ENCODE data around the gene SLC6A12. TPM values are rescaled to one million over a fixed set of nuclear protein-coding genes. Genes with fewer than 3 reads are reported as not detected.
A peak's percentile ranks its signal among the peaks of the same experiment; 100 is the strongest.

Gene SLC6A12
- total RNA-seq, 2 experiments from 2014 or later, result not detected

DNA sequence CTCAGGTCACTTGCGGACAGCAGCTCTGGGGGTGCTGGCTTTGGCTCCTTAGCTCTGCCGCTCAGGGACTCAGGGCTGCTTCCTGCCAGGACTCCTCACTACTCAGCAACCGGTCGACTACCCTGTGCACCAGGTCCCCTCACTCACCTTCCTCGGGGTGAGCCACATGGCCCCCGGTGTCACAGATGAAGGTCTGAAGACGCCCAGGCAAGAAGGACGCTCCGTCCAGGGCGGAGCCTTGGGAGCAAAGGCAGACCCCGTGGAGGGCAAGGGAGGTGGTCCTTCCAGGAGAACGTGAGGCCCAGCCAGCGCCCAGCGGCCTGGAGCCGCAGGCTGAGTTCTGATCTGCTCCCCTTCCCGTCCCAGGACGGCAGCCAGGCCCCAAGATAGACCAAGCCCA lies 32.0 kb downstream of the SLC6A12 start:
- Mint-ChIP-seq H3K27ac (no peak overlapping the region), H3K9me3 (no peaks in the 10 kb centered on the region), H3K27me3 (peaks cover 19% of the 10 kb centered on the region), H3K4me1 (ENCODE audit: low read depth) (no peaks in the 10 kb centered on the region), H3K36me3 (ENCODE audit: low read depth) (no peaks in the 10 kb centered on the region), H3K4me3 (no peak overlapping the region)
- Histone ChIP-seq H3K4me1 (ENCODE audit: insufficient read depth, low read length) (peaks cover 5% of the 10 kb centered on the region), H3K9me3 (ENCODE audit: control insufficient read depth in 1 of 2, insufficient read depth in 1 of 2, low read length in 2 of 2) (peaks cover 0 to 4% of the 10 kb centered on the region in 2 experiments), H3K4me3 (ENCODE audit: low read length) (no peak overlapping the region), H3K27me3 (ENCODE audit: control insufficient read depth in 1 of 2, insufficient read depth in 2 of 2, low read length in 2 of 2) (peaks cover 0 to 4% of the 10 kb centered on the region in 2 experiments), H3K27ac (ENCODE audit: low read depth in 1 of 2, low read length in 2 of 2) (no peak overlapping the region), H3K36me3 (ENCODE audit: insufficient read depth, low read length) (no peaks in the 10 kb centered on the region)
- TF ChIP-seq, protein P1, sequence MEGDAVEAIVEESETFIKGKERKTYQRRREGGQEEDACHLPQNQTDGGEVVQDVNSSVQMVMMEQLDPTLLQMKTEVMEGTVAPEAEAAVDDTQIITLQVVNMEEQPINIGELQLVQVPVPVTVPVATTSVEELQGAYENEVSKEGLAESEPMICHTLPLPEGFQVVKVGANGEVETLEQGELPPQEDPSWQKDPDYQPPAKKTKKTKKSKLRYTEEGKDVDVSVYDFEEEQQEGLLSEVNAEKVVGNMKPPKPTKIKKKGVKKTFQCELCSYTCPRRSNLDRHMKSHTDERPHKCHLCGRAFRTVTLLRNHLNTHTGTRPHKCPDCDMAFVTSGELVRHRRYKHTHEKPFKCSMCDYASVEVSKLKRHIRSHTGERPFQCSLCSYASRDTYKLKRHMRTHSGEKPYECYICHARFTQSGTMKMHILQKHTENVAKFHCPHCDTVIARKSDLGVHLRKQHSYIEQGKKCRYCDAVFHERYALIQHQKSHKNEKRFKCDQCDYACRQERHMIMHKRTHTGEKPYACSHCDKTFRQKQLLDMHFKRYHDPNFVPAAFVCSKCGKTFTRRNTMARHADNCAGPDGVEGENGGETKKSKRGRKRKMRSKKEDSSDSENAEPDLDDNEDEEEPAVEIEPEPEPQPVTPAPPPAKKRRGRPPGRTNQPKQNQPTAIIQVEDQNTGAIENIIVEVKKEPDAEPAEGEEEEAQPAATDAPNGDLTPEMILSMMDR (IDR thresholded peaks at IDR 0.05), result no peak
- ATAC-seq (ENCODE audit: poor library complexity) (no peak), DNase-seq (no peak)
- CTCF ChIA-PET, result no interaction called here
- intact Hi-C loops (cut with DNase I, micrococcal nuclease), result no loop called here
- POLR2A ChIA-PET, result no interaction called here

GRCh38 chr12:180445-180844 lies 33.5 kb downstream of the SLC6A12 start:
- peaks cover 0 to 4% of the 10 kb centered on the region in 2 experiments for H3K9me3 ChIP-seq (ENCODE audit: control insufficient read depth in 1 of 2, insufficient read depth in 1 of 2, low read length in 2 of 2)
- Mint-ChIP-seq H3K27ac (no peak overlapping the region), H3K36me3 (ENCODE audit: low read depth) (no peaks in the 10 kb centered on the region), H3K4me3 (no peak overlapping the region), H3K9me3 (no peaks in the 10 kb centered on the region), H3K4me1 (ENCODE audit: low read depth) (no peaks in the 10 kb centered on the region), H3K27me3 (peaks cover 11% of the 10 kb centered on the region)
- no peaks in the 10 kb centered on the region for H3K27me3 ChIP-seq (ENCODE audit: control insufficient read depth in 1 of 2, insufficient read depth in 2 of 2, low read length in 2 of 2)
- peaks cover 5% of the 10 kb centered on the region for H3K4me1 ChIP-seq (ENCODE audit: insufficient read depth, low read length)
- no peak overlapping the region for H3K4me3 ChIP-seq (ENCODE audit: low read length)
- DNase-seq (peak in 3 of 14 experiments; percentile 14 to 57 (median 52)), ATAC-seq (ENCODE audit: poor library complexity) (no peak)
- H3K27ac ChIP-seq (ENCODE audit: low read depth in 1 of 2, low read length in 2 of 2), result no peak overlapping the region
- TF ChIP-seq, protein P1 (IDR thresholded peaks at IDR 0.05), result no peak
- ChIA-PET CTCF (no interaction called here), POLR2A (no interaction called here)
- intact Hi-C loops (cut with DNase I, micrococcal nuclease), result no loop called here
- H3K36me3 ChIP-seq (ENCODE audit: insufficient read depth, low read length), result no peaks in the 10 kb centered on the region

DNA sequence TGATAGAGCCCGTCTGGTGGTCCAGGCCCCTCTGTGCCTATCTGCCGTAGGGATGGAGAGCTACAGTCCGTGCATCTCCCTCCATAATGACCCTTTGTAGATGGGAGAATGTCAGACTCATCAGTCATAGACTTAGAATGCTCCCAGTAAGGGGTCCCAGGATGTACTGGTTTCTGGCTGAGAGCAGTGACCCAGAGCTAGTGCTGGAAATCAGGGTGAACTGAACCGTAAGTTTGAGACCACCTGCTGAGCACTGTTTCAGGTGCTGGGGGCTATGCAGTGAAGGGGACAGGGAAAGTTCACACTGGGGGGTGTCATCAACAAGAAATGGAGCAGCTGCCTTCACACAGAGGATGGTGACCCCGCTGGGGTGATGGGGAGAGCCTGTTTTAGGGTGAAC lies 34.1 kb downstream of the SLC6A12 start:
- H3K27me3 Mint-ChIP-seq, result peaks cover 8% of the 10 kb centered on the region
- POLR2A ChIA-PET, result no interaction called here
- no peaks in the 10 kb centered on the region for H3K9me3 Mint-ChIP-seq
- H3K4me1 ChIP-seq (ENCODE audit: insufficient read depth, low read length), result peaks cover 5% of the 10 kb centered on the region
- no peak overlapping the region for H3K27ac ChIP-seq (ENCODE audit: low read depth in 1 of 2, low read length in 2 of 2)
- intact Hi-C loops (cut with DNase I, micrococcal nuclease), result no loop called here
- DNase-seq, result no peak
- H3K4me3 ChIP-seq (ENCODE audit: low read length), result no peak overlapping the region
- CTCF ChIA-PET, result no interaction called here
- no peaks in the 10 kb centered on the region for H3K27me3 ChIP-seq (ENCODE audit: control insufficient read depth in 1 of 2, insufficient read depth in 2 of 2, low read length in 2 of 2)
- no peaks in the 10 kb centered on the region for H3K4me1 Mint-ChIP-seq (ENCODE audit: low read depth)
- H3K9me3 ChIP-seq (ENCODE audit: control insufficient read depth in 1 of 2, insufficient read depth in 1 of 2, low read length in 2 of 2), result peaks cover 0 to 4% of the 10 kb centered on the region in 2 experiments
- TF ChIP-seq, protein P1 (IDR thresholded peaks at IDR 0.05), result no peak
- no peak overlapping the region for H3K4me3 Mint-ChIP-seq
- H3K27ac Mint-ChIP-seq, result no peak overlapping the region
- H3K36me3 Mint-ChIP-seq (ENCODE audit: low read depth), result no peaks in the 10 kb centered on the region
- no peak for ATAC-seq (ENCODE audit: poor library complexity)
- H3K36me3 ChIP-seq (ENCODE audit: insufficient read depth, low read length), result no peaks in the 10 kb centered on the region
